Measurements from ENCODE around the gene AMACR. TPM values are rescaled to one million over a fixed set of nuclear protein-coding genes. Genes with fewer than 3 reads are reported as not detected.

The AMACR gene
- total RNA-seq, 2 experiments from 2014 or later: 4.5 to 5.0 TPM

DNA sequence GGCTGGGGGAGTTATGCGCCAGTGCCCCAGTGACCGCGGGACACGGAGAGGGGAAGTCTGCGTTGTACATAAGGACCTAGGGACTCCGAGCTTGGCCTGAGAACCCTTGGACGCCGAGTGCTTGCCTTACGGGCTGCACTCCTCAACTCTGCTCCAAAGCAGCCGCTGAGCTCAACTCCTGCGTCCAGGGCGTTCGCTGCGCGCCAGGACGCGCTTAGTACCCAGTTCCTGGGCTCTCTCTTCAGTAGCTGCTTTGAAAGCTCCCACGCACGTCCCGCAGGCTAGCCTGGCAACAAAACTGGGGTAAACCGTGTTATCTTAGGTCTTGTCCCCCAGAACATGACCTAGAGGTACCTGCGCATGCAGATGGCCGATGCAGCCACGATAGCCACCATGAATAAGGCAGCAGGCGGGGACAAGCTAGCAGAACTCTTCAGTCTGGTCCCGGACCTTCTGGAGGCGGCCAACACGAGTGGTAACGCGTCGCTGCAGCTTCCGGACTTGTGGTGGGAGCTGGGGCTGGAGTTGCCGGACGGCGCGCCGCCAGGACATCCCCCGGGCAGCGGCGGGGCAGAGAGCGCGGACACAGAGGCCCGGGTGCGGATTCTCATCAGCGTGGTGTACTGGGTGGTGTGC lies 71.4 kb downstream of the AMACR start, which contains the start of gene RXFP3:
Gene RXFP3 (plus strand): TSS at position 6 of the 636 bp plus-strand sequence. CDS start 355 bp downstream, at position 361.
- H2AFZ ChIP-seq (ENCODE audit: low read length): no peak within 1 kb of the TSS
- DNase-seq (ENCODE audit: low spot score): no peak
- no peak for TF ChIP-seq EZH2phosphoT487 (IDR thresholded peaks at IDR 0.05; ENCODE audit: borderline replicate concordance, low read depth, low read length)
- TF ChIP-seq, protein P1, sequence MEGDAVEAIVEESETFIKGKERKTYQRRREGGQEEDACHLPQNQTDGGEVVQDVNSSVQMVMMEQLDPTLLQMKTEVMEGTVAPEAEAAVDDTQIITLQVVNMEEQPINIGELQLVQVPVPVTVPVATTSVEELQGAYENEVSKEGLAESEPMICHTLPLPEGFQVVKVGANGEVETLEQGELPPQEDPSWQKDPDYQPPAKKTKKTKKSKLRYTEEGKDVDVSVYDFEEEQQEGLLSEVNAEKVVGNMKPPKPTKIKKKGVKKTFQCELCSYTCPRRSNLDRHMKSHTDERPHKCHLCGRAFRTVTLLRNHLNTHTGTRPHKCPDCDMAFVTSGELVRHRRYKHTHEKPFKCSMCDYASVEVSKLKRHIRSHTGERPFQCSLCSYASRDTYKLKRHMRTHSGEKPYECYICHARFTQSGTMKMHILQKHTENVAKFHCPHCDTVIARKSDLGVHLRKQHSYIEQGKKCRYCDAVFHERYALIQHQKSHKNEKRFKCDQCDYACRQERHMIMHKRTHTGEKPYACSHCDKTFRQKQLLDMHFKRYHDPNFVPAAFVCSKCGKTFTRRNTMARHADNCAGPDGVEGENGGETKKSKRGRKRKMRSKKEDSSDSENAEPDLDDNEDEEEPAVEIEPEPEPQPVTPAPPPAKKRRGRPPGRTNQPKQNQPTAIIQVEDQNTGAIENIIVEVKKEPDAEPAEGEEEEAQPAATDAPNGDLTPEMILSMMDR (conservative IDR thresholded peaks at IDR 0.05; ENCODE audit: low read length): no peak
- no peak within 1 kb of the TSS for H3K27ac ChIP-seq (ENCODE audit: low read depth, low read length, poor library complexity, severe bottlenecking)
- no peaks in the 10 kb centered on the region for H3K9me3 ChIP-seq (ENCODE audit: low read length)
- ChIA-PET POLR2A (no interaction called here), CTCF (ENCODE audit: unreplicated experiment) (no interaction called here)
- H3K4me3 ChIP-seq (ENCODE audit: low read depth, low read length, poor library complexity, severe bottlenecking): no peak within 1 kb of the TSS
- H3K36me3 ChIP-seq (ENCODE audit: insufficient read depth, low read length): no peaks in the 10 kb centered on the region
- intact Hi-C loops (cut with micrococcal nuclease; ENCODE audit: unreplicated experiment): no loop called here
- no peaks in the 10 kb centered on the region for H3K9me2 ChIP-seq (ENCODE audit: insufficient read depth, low read length)
- H4K20me1 ChIP-seq (ENCODE audit: insufficient read depth, low read length): no peaks in the 10 kb centered on the region
- H3K4me2 ChIP-seq (ENCODE audit: low read length): no peak within 1 kb of the TSS
- no TSS peak for BruUV-seq (replicated peaks)
- no peaks in the 10 kb centered on the region for H3K79me2 ChIP-seq (ENCODE audit: insufficient read depth, low read depth, low read length)
- H3K4me1 ChIP-seq (ENCODE audit: insufficient read depth, low read length, poor library complexity, severe bottlenecking): no peaks in the 10 kb centered on the region

Small RNA genes within 50 kb of the gene (small RNA-seq; reads per million reads assigned to genes)
- not detected for gene AC139783.1

Other genes with a start within 250 kb of the AMACR start
- gene ADAMTS12, start 116.1 kb downstream of the AMACR start, total RNA-seq (2014; rRNA removed; shearing (Covaris generic)): not detected in 2 replicates
- not detected in 2 replicates for gene ADAMTS12, start 116.1 kb downstream of the AMACR start, total RNA-seq (2022)
- gene RXFP3, start 71.7 kb downstream of the AMACR start, total RNA-seq (2014; rRNA removed; shearing (Covaris generic)): not detected in 2 replicates
- gene RXFP3, start 71.7 kb downstream of the AMACR start, total RNA-seq (2022): not detected in 2 replicates
- gene SLC45A2, start 23.4 kb downstream of the AMACR start, total RNA-seq (2014; rRNA removed; shearing (Covaris generic)): not detected in 2 replicates
- gene SLC45A2, start 23.4 kb downstream of the AMACR start, total RNA-seq (2022): not detected in 2 replicates
- gene C1QTNF3, start 35.2 kb upstream of the AMACR start, total RNA-seq (2014; rRNA removed; shearing (Covaris generic)): 7.2 and 7.5 TPM in 2 replicates
- 3.6 and 4.2 TPM in 2 replicates for gene C1QTNF3, start 35.2 kb upstream of the AMACR start, total RNA-seq (2022)

All from OCI-LY7 (cell line).